Measurements from ENCODE around the gene SIAH1.
"Not testable (repeated sequence)": the region's sequence is repeated elsewhere in the genome, so short reads cannot be mapped to it uniquely, and the experiment has no call there.

Gene SIAH1, protein sequence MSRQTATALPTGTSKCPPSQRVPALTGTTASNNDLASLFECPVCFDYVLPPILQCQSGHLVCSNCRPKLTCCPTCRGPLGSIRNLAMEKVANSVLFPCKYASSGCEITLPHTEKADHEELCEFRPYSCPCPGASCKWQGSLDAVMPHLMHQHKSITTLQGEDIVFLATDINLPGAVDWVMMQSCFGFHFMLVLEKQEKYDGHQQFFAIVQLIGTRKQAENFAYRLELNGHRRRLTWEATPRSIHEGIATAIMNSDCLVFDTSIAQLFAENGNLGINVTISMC

DNA sequence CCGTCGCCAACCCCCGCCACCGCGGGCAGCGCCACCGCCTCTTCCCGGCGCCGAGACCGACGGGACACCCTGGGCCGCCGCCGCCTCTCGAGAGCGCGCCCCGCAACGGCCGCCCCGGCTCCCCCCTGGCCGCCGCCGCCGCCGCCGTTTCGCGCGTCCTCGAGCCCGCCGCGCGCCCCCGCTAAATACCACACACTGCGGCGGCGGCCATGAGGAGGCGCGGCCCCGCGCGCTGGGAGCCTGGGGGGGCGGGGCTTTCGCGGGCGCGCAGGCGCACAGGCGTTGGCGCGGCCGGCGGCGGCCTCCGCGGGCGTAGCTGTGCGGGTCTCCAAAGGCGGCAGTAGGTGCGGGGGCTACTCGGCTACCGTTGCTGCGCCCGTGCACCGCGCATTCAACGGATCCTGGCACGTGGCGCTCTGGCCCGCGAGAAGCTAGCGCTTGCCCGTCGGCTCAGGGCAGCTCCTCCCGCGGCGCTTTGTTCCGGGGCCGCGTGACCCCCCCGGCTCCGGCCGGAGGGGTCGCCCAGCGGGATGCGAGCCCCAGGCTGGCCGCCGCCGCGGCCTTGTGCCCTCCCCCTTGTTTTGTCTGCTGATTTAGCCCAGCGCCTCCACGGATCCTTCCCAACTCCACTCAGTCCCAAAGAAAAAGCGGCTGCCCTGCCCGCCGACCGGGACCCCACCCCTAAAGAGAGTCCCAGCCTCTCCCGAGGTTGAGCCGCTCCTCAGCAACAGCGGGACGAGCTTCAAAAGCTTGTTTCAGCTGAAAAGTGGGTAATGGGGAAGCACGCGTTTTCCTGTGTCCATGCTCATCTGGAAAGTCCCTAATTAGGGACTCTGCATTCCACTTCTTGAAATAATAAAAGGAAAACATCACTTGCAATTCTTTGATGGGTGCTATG is at the start of gene SIAH1:
Gene SIAH1, minus strand, starts transcription at position 161 of the 898 bp plus-strand sequence. CDS start 22,985 bp downstream, outside the sequence.
- DNase-seq: peak; percentile 80 to 86

DNA sequence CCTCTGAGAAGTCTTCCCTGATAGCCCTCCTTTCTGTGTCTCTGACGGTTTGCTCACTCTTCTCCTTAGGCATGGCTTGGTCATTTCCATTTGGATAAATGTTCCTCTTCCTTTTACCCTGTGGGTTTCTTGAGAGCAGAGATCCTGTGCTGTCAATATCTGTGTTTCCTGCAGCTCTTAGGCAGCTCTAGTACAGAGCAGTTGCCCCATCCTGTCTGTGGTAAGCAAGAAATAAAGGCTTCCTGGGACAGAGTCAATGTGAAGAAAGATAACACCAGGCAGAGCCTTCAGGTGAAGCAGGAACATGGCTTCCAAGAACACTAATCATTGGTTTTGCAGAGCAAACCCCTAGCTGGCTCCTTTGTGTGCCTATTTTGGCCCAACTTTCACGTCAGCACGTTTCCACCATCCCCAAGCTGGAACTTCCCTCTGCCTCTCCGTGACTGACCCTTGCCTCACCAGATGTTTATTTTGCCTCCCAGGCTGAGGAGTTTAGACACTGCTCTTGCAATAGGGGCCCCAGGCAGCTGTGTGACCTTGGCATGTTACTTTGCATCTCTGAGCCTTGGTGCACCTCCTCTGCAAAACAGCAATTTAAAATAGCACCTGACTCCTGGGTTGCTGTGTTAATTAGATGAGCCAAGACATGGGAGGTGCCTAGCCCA is 49.6 kb upstream of the SIAH1 start:
- DNase-seq: no peak

DNA sequence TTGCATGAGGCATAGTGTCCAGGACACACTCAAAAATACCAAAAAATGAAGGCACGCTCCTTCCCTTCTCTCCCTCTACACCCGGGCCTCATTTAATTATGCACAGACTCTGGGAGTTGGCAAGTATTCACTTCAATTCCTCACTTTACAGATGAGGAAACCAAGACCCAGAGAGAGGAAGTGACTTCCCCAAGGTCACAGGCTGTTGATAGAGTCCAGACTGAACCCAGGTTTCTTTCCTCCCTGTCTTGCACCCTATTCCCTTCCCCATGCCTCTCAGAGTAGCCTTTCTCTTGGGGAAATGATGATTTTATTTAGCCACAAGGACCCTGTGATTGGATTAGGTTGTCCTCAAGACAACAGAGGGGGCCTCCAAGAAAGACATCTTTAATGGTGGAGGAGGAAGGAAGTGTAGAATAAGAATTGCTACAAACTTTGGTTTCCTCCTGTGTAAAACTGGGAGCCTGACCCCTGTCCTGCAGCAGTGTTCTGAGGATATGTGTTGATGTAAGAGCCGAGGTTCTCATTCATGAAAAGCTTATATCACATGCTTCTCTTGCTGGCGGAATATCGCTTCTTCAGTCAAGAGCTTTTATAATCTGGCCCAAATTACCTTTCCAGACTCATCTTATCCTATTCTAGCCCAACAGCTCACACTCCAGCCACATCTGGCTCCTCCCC is 48.8 kb upstream of the SIAH1 start:
- no peak for DNase-seq

DNA sequence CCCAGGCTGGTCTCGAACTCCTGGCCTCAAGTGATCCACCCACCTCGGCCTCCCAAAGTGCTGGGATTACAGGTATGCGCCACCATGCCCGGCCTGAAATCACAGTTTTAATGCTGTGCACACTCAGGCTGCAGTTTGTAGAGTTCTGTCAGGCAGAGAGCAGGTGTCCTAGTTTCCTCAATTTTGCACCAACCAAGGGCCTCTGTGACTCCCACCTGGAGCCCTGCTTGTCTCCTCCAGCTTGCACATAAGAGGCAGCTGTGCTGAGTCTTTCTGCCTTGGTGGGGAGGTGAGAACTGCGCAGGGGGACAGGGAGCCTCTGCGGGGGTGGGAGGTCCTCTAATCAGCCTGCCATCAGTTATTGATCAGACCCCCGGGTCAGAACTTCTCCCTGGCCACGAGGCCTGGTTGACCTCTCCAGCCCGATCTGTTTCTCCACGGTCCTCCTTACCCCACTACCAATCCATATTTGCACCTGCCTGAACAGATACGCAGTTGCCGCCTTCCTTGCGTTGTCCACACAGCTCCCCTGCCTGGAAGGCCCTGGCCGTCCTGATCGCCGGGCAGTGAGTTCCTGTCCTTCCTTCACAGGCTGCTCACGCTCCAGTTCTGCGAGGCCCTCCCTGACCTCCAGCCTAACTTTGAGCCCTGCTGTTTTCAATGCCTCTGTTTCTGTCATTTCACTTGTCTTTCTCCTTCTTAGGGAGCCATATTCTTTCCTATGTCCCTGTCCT is 48.1 kb upstream of the SIAH1 start:
- no peak for DNase-seq

DNA sequence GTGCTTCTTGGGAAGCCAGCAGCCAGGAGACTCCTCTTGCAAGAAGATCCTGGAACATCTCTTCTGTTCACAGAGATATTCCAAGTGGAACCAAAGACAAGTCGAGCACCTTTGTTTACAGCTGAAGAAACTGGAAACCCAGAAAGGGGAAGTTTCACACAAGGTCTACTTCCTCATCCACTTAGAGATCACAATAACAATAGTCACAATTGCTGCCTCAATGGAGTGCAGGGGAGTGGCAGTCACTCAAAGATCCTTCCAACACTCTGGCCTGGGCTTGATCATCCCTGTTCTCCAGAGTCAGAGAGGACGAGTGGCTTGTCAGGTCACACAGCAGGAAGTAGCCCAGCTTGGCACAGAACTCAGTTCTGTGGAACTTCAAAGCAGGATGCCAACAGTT is 46.9 kb upstream of the SIAH1 start:
- DNase-seq: no peak

DNA sequence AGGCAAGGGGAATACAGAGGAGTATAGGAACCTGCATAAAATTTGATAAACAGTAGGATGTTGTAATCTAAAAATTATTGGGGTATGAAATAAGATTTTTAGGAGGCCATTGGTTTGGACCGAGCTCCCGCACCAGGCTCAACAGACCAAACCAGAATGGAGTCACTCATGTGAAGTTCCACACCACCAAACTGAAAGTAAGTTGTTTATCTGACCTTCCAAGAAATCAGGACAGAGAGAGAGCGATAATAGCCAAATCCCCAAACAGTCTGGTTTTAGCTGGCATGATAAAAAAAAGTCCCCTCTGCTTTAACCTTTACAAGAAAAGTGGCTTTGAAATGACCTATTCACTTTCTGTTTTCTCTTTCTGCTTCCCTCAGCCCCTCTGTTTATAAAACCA is 45.7 kb upstream of the SIAH1 start:
- DNase-seq: no peak

DNA sequence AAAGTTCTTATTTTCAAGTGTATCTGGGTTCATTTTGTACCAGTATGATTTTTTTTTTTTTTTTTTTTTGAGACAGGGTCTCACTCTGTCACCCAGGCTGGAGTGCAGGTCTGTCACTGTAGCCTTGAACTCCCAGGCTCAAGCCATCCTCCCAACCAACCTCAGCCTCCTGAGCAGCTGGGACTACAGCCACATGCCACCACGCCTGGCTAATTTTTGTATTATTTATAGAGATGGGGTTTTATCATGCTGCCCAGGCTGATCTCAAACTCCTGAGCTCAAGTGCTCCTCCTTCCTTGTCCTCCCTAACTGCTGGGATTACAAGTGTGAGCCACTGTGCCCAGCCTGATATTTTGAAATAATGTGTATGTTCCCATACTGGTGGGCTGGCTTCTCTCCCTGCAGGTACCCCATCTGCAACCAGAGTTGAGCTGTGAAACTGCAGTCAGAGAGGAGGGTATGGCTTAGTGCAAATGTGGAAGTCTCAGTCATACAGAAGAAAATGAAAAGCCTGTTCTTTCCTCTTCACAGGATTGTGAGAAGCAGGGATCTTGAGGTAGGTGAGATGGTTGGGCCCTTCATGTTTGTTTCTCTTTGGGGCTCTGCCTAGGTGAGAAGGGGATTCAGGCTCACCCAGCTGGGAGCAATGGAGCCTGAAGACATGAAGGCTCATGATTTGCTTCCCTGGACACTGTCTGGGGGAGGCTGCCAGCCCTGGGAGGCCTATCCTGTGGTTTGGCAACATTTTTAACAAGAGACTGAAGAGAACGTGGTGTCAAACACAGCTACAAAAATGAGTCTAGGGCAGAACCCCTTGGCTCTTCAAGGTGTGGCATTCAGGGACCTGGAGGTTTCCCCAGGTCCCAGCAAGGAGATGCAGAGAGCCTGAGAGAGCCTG is 41.3 kb upstream of the SIAH1 start:
- DNase-seq: no peak

DNA sequence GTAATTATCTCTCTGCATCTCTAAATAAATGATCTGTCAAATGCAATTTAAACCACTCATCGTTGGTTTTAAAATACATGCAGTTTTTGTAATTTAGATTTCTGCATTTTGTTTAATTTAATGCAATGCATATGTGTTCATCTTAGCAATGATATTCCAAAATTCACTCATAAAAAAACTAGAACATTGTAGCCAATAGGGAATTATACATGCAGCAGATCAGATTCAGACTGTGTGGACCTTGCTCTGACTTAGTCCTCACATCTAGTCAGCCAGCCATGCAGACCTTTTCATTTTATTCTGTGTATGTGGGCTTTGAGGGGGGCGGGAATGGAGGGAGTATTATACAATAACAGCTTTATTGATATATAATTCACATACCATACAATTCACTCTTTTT is 37.3 kb upstream of the SIAH1 start:
- no peak for DNase-seq

DNA sequence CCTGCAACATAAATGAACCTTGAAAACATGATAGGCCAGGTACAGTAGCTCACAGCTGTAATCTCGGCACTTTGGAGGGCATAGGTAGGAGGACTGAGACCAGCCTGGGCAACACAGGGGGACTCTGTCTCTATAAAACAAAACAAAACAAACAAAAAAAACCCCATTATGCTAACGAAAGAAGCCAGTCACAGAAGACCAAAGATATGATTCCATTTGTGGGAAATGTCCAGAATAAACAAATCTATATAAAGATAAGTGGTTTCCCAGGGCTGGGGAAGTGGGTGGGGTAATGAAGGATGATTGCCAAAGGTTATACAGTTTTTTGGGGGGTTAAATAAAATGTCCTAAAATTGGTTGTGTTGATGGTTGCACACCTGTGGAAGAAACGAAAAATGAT is 36.5 kb upstream of the SIAH1 start:
- DNase-seq: no peak

DNA sequence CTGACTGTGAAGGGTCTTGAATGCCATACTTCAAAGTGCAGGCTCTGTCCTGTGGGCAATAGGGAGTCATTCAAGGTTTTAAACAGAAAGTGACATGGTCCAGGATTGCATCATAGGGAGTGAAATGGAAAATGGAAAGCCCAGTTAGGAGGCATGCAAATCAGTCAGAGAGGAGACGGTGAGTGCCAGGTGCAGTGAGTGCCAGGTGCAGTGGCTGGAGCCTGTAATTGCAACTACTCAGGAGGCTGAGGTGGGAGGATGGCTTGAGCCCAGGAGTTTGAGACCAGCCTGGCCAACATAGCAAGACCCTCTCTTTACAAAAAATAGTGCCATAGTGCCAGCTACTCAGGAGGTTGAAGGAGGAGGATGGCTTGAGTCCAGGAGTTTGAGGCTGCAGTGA is 35.2 kb upstream of the SIAH1 start:
- DNase-seq: no peak

DNA sequence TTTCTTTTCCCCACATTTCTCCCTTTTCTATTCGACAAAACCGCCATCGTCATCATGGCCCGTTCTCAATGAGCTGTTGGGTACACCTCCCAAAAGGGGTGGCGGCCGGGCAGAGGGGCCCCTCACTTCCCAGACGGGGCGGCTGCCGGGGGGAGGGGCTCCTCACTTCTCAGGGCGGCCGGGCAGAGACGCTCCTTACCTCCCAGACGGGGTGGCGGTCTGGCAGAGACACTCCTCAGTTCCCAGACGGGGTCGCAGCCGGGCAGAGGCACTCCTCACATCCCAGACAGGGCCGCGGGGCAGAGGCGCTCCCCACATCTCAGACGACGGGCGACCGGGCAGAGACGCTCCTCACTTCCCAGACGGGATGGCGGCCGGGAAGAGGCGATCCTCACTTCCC is 31.4 kb upstream of the SIAH1 start:
- DNase-seq: not testable (repeated sequence)

DNA sequence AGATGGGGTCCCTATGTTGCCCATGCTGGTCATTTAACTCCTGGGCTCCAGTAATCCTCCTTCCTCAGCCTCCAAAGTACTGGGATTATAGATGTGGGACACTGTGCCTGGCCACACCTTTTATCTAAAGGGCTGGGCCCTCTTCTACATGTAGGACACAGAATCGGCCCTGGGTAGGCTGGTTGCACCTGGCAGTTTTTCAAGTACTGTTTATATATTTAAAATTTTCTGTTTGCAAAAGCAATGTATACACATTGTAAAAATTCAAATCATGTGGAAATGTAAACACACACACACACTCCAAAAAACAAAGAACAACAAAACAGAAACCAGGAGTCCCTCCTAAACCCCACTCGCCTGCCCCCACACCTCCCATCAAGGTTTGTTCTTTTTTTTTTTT is 28.1 kb upstream of the SIAH1 start:
- DNase-seq: peak in 1 of 2 experiments; percentile 30

DNA sequence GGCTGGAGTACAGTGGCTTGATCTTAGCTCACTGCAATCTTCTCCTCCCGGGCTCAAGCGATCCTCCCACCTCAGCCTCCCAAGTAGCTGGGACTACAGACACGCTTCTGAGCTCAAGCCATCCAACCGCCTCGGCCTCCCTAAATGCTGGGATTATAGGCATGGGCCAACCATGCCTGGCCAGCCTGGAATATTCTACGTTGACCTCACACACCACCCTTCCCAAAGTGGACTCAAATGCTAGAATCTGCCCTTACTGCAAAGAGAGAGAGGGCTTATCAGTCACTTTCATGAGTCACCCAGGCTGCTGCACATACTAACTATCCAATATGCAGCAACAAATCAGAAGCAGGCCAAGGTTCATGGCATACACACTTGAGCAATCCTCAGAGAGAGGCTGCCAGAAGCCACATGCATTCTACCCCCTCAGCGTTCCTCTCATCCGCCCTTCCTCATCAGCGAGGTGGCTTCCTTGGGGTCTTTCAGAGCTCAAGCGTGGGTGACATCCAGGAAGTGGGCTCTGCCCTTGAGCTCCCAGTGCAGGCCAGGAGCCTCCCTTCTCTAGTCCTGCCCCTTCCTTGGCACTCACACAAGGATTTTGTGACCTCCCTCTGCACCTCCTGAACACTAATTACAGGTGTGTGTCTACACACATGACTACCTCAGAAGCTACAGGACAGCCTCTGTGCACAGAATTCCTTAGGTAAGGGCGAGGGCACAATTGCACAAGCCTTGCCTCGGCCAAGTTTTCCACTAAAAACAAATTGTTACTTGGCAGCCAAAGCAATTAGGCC is 24.8 kb upstream of the SIAH1 start:
- DNase-seq: no peak

DNA sequence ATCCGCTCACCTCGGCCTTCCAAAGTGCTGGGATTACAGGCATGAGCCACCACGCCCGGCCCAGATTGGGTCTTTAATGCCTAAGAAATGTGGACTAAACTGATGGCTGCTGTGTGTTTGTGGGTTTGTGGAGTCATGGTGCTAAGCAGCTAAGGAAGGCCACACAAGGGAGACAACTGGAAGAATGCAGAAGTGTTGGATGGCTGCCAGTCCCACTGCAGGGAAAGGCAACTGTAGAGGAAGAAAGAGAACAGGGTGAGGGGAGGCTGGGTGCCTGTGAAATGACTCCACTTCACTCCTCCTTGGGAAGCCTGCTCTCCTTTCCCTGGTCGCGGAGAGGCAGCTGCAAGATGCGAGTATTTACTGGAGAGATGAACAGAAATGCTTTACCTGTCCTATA is 23.5 kb upstream of the SIAH1 start:
- DNase-seq: no peak

DNA sequence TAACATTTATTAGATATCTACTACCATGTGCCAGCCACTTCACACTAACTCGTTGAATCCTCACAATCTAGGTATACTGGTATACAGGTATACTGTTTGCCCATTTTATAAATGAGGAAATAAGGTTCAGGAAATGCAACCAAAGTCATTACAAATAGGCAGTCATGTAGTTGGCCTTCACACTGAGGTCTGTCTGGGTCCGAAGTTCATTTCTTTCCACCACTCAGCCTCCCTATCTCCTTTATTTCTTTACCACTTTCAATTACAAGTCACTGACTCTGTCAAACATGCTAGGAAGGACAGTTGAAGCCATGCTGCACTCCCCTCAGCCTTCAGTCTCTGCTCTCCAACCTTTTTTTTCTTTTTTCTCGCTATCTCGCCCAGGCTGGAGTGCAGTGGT is 20.7 kb upstream of the SIAH1 start:
- no peak for DNase-seq

DNA sequence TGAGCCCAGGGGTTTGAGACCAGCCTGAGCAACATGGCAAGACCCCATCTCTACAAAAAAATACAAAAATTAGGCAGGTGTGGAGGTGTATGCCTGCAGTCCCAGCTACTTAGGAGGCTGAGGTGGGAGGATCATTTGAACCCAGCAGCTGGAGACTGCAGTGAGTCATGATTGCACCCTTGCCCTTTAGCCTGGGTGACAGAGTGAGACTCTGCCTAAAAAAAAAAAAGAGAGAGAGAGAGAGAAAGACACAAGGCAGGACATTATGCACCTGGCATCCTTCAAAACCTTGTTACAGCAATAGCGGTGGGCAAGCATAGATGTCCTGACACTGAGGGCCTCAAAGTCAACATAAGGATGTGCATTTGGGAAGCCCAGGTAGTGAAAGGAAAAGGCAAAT is 19.9 kb upstream of the SIAH1 start:
- DNase-seq: no peak

DNA sequence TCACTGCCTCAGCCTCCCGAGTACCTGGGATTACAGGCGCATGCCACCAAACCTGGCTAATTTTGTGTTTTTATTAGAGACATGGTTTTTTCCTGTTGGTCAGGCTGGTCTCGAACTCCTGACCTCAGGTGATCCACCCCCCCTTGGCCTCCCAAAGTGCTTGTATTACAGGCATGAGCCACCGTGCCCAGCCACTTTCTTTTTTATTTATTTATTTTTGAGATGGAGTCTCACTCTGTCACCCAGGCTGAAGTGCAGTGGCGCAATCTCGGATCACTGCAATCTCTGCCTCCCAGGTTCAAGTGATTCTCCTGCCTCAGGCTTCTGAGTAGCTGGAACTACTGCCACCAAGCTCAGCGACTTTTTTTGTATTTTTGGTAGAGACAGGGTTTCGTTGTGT is 17.3 kb upstream of the SIAH1 start:
- DNase-seq: not testable (repeated sequence)

DNA sequence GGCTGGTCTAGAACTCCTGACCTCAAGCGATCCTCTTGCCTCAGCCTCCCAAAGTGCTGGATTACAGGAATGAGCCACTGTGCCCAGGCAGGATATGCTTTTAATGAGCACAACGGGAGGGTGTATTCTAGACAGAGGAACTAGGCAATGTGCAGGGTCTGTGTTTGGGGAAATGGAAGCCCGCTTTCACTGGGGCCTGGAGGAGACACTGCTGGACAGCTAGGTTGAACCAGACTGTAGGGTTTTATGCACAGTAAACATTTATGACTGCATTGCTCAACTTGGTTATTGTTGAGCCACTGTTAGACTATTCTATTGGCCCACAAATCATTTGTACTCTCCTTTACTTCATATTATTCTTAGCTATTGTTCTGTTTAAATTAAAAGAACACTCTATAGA is 10.2 kb upstream of the SIAH1 start:
- DNase-seq: no peak

DNA sequence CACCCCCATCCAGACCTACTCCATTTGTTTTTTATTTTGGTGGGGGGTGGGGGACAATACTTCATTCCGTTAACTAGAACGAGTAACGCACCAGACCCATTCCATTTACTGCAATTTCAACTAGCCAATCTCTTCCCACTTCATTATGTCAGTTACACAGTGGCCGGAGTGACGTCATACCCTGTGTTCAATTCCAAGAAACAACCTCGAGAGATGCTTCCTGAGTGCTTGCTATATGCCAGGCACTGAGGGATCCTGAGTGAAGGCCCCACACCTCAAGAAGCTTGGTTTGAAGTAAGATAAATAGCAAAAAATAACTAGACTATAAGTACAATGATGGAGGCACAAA is 9.1 kb upstream of the SIAH1 start:
- DNase-seq: peak in 1 of 2 experiments; percentile 28

DNA sequence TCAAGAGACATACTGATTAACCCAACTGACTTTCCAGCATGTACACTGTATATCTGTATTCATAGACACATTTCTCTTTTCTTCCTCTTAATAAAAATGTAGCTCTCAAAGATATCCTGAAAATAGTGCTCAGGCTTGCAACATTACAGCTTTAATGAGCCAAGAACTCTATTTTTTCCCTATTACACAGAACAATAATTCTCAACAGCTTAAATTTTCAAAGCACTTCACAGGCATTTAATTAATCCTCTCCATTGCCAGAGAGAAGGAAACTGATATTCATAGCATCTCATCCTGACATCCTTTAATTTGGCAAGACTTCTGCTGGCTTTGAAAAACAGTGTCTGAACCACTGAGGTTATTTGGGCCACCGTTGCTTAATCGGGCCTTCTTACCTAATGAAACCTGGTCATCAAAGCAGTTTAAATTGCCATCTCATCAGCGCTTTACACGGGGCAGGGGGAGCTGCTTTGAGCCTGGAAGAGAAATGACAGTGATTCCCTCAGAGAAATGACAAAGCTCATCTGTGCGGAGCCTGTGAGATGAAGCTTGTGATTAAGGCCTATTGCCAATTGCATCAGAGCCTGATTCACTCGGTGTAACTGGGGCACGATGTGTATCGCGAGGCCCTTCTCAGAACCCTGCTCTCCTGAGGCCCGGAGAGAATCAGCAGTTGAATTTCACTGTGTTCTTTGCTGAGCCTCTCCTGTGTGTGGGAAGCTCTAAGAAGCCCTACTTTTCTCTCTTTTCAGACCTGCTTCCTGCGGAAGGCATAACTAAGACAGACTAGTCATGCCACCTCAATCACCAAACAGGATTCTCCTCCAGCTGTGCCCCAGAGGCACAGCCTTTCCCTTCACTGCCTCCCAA is 8.5 kb upstream of the SIAH1 start:
- no peak for DNase-seq

All from SHP77 (cell line).